Fibroblast of skin of left biceps (primary cell): Measurements from ENCODE around the gene ARTN.

ENCODE experiments used
- DNase-seq, 2 experiments: peaks; one replicate each; pipeline ENCODE4 v3.0.0-alpha.2; 2013; ENCODE audit warnings: low read depth in 2 of 2

The ARTN gene

DNA sequence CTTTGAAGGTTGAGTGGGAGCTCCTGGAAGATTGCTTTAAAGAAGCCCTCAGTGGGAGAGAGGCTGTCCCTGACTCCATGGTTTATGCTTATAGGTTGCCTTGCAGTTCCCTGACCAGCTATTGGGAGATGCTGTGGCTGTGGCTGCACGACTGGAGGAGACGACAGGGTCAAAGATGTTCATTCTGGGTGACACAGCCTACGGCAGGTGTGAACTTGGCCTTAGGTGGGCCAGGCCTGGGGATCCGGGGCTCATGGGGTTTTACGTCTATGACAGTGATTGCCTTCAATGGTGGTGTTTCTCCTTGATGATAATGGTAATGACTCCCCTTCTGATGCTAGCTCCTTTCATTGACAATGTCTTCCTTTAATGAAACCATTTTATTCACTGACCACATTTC is 36.9 kb downstream of the ARTN start:
- no peak for DNase-seq

GRCh38 chr1:43970911-43971310 is 37.3 kb downstream of the ARTN start:
- no peak for DNase-seq

GRCh38 chr1:43971336-43971980 is 37.9 kb downstream of the ARTN start:
- DNase-seq: no peak

GRCh38 chr1:43973981-43974442 is 40.4 kb downstream of the ARTN start:
- DNase-seq: no peak

DNA sequence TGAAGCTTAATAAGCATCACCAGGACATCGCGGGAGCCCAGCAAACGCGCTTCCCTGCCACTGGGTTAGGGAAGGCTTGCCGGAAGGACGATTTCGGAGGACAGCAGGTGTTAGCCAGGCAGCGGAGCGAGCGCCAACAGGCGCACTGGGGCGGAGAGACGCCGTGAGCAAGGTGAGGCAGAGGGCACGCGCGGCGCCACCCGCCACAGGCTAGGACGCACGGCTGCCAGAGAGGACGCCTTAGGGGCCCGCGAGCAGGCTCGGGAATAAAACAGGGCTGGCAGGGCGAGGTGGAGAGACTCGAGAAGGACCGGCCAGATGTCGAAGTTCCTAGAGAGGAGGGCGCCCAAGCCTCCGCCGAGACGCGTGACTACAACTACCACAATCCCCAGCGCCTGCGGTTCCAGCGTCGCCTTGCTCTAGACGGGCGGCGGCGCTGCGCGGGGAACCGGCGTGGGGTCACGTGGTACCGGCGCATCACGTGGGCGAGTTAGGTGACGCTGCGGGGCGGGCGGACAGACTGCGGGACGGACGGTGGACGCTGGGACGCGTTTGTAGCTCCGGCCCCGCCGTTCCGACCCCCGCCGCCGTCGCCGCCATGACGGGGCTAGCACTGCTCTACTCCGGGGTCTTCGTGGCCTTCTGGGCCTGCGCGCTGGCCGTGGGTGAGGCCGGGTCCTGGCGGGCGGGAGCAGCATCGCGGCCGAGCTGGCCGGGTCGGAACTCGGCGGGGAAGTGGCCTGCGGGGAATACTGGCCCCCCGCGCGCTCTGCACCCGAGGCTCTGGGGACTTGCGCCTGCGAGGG is 41.0 kb downstream of the ARTN start, which contains the start of gene ATP6V0B:
TSS of gene ATP6V0B (plus strand) at position 518 of the 806 bp plus-strand sequence. CDS start at position 599, 81 bp downstream.
- DNase-seq: peak; percentile 68 to 74

GRCh38 chr1:43975249-43975961 is 41.8 kb downstream of the ARTN start:
- no peak for DNase-seq

GRCh38 chr1:43976045-43976444 is 42.4 kb downstream of the ARTN start:
- no peak for DNase-seq

GRCh38 chr1:43976890-43977289 is 43.3 kb downstream of the ARTN start:
- no peak for DNase-seq

DNA sequence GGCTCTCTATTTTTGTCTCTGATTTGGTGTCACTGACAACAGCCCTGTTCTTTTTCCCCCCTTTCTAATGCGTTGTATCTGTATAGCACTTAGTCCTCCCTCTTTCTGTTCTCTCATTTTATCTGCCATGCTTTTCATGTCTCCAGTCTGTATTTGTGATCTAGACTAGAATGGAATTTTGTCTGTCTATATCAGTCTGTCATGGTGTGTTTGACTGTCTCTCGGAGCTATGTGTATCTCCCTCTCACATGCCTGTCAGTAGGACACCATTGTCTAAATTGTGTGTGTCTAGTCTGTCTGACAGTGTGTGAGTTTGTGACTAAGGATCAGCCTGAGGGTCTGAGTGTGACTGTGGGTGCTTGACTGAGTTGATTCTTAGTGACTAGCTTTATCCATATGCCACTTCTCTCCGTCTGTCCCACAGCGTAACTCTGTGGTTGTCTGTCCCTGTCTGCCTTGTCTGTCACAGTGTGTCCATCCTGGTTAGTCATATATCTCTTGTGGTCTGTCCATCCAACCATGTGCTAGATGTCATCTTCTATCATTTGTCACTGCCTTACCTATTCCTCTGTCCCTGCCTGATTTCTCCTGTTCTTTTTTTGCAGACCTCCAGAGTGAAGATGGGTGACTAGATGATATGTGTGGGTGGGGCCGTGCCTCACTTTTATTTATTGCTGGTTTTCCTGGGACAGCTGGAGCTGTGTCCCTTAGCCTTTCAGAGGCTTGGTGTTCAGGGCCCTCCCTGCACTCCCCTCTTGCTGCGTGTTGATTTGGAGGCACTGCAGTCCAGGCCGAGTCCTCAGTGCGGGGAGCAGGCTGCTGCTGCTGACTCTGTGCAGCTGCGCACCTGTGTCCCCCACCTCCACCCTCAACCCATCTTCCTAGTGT is 44.0 kb downstream of the ARTN start:
- DNase-seq: no peak

- no peak for DNase-seq
These were observed 44.6 kb downstream of the ARTN start for GRCh38 chr1:43978264-43978550.

DNA sequence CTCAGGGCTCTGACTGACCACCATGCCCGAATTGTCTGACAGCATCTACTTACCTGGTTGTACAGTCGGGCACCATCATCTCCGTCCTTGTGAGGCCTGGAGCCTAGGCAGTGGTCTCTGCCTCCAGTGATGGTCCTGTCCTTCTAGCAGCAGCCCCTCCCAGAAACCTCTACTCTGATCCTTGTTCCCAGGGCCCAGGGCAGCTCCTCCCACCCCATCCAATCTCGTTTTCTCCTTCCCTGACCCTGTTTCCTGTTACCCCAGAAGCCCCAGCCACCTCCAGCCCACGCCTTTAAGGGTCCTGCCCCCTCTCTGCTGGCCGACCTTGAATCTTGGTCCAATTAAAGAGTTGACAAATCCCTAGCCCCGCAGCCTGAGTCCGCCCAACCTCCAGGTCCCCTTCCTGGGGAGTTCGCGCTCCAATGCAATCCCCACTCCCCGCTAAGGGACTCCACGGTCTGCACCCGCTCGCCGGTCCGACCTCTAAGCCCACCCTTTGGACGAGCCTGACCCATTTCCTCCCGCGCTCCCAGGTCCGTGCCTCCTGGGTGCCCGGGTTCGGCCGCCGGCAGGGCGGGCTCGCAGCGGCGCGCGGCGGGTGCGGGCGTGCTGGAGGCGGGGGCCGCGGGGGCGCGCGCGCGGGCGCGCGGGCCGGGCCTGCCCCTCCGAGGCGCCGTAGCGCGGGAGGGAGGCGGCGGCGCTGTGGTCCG is 45.1 kb downstream of the ARTN start, which contains the start of gene B4GALT2:
TSS of gene B4GALT2 (plus strand) at position 660 of the 710 bp plus-strand sequence. CDS start 1,951 bp downstream, outside the sequence.
- no peak for DNase-seq

DNA sequence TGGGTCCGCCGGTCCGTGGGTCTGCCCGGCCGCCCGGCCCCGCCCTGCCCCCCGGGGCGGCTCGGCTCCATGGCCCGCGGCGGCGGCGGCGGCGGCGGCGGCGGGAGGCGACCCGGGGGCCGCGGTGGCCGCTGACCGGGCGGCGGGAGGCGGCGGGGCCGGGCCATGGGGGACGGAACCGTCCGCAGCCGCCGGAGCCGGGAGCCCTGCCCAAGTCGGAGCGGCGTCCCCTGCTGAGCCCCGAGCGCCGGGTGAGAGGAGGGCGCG is 45.6 kb downstream of the ARTN start:
- no peak for DNase-seq

DNA sequence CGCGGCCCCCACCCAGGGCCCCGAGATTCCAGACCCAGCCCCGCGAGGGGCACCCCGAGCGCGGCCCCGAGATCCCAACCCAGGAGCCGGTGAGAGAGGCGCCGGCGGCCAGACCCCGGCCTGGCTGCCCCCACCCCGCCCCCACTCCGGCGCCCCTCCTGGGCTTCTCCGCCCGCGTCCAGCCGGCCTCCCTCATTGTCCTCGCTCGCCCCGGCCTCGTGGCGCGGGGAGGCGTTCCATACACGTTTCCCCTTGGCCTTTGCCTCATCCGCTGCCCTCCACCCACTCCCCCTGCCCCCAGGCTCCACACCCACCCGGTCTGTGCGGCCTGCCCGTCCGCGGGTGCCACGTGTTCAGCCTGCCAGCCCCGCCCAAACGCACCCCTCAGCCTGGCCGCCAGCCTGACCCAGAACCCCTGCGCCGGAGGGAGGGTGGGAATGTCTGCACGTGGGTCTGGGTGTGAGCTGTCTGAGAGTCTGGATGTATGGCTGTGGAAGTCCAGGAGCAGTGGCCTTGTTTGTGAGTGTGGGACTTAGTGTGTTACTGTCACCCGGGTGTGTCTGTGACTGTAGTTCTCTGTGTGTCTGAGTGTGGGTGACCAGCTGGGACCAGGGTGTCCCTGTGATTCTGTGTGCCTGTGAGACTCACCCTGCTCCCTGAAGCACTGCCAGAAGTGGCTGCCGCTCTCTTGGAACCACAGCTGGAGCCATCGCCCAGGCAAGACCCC is 46.1 kb downstream of the ARTN start:
- DNase-seq: no peak

- no peak for DNase-seq
These were observed 46.9 kb downstream of the ARTN start for GRCh38 chr1:43980255-43981134.

- DNase-seq: no peak
These were observed 47.5 kb downstream of the ARTN start for GRCh38 chr1:43981135-43981491.

DNA sequence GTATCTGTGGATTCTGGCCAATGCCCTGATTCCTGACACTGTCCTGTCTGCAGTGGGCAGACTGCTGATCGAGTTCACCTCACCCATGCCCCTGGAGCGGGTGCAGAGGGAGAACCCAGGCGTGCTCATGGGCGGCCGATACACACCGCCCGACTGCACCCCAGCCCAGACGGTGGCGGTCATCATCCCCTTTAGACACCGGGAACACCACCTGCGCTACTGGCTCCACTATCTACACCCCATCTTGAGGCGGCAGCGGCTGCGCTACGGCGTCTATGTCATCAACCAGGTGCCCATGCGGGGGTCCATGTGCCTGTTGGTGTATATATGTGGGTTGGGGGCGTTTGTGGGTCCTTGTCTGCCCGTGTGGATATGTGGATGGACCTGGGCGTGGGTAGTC is 48.0 kb downstream of the ARTN start:
- DNase-seq: no peak

GRCh38 chr1:43982241-43982640 is 48.6 kb downstream of the ARTN start:
- no peak for DNase-seq

DNA sequence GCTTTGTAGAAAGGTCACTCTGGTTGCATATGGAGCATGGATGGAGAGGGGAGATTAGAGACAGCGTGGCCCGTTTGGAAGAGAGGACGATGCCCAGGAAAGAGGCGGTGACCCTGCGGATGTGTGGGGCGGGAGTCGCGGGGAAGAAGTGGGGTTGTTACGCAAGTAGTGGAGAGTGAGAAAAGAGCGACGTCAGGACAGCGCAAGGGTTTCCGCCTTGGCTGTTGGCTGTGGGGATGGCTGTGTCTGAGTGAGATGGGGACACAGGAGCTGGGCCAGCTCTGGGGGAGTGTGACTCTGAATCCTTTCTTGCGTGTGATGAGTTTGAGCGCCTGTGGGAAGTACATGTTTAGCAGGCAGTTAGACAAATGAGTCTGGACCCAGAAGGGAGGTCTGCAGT is 49.2 kb downstream of the ARTN start:
- DNase-seq: no peak

- DNase-seq: no peak
These were observed 49.8 kb downstream of the ARTN start for GRCh38 chr1:43983253-43983899.
